ENCODE data around the gene GLOD4. TPM values are rescaled to one million over a fixed set of nuclear protein-coding genes. Genes with fewer than 3 reads are reported as not detected.

Gene GLOD4
- total RNA-seq, 2 experiments from 2014 or later, result 59.5 to 64.0 TPM

DNA sequence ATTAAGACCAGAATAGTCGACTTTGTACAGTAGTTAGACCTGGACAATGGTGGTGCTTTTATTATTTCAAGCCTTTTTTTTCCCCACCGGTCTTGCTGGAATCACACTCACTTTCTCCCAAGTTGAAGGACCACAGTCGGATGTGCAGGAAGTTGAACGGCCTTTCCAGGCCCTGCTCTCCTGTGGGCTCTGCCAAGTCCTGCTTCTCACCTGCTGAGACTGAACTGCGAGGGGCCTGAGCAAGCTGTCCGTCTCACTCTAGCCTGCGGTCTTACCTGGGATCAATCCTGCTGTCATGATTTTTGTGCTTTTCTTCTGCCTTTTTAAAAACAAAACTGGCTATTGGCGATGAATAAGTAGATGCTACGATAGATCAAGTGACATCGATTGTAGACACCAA is 48.3 kb downstream of the GLOD4 start:
- ChIA-PET CTCF (interaction anchor here (0.9 kb wide), 1 partner anchor 17 kb away, joined by 3 read pairs; no protein-coding TSS in a partner anchor), POLR2A (interaction anchor here (0.7 kb wide), 1 partner anchor 10 kb away, joined by 5 read pairs; no protein-coding TSS in a partner anchor)
- ATAC-seq (no peak), DNase-seq (no peak)
- H3K4me3 Mint-ChIP-seq, result peak overlapping the region; percentile 87
- no peaks in the 10 kb centered on the region for H3K9me3 Mint-ChIP-seq (ENCODE audit: low read depth)
- H3K27ac Mint-ChIP-seq, result no peak overlapping the region
- intact Hi-C loops (cut with DNase I, micrococcal nuclease), result loop anchor here (2.0 to 5.0 kb wide), 3 partner anchors 19 to 264 kb away; partner anchors contain the start of genes TIMM22 (in 1 of the 2) and VPS53 (in 1 of the 2)
- H3K4me1 Mint-ChIP-seq, result peaks cover 11% of the 10 kb centered on the region
- peaks cover 19% of the 10 kb centered on the region for H3K27me3 Mint-ChIP-seq
- peaks cover 33% of the 10 kb centered on the region for H3K36me3 Mint-ChIP-seq (ENCODE audit: low read depth)

- ChIA-PET CTCF (interaction anchor here (0.7 to 0.9 kb wide), 3 partner anchors 18 to 321 kb away, joined by 3 read pairs; no protein-coding TSS in a partner anchor), POLR2A (interaction anchor here (0.7 kb wide), 1 partner anchor 11 kb away, joined by 5 read pairs; no protein-coding TSS in a partner anchor)
- H3K27ac Mint-ChIP-seq, result peak overlapping the region; percentile 70
- peaks cover 11% of the 10 kb centered on the region for H3K4me1 Mint-ChIP-seq
- DNase-seq (peak; percentile 87), ATAC-seq (peak; percentile 72)
- intact Hi-C loops (cut with DNase I, micrococcal nuclease), result loop anchor here (1.0 to 5.0 kb wide), 6 partner anchors 18 to 264 kb away; partner anchors contain the start of genes VPS53 (in 2 of the 2), GEMIN4 (in 1 of the 2), GLOD4 (in 1 of the 2) and MRM3 (in 1 of the 2)
- H3K36me3 Mint-ChIP-seq (ENCODE audit: low read depth), result peaks cover 28% of the 10 kb centered on the region
- peaks cover 19% of the 10 kb centered on the region for H3K27me3 Mint-ChIP-seq
- H3K9me3 Mint-ChIP-seq (ENCODE audit: low read depth), result no peaks in the 10 kb centered on the region
- H3K4me3 Mint-ChIP-seq, result peak overlapping the region; percentile 87
Observed at GRCh38 chr17:732902-733720, 49.0 kb downstream of the GLOD4 start.

- Mint-ChIP-seq H3K36me3 (ENCODE audit: low read depth) (peaks cover 24% of the 10 kb centered on the region), H3K4me3 (peak within 1 kb of the TSS; percentile 87), H3K27ac (peak within 1 kb of the TSS; percentile 70), H3K27me3 (peaks cover 21% of the 10 kb centered on the region), H3K4me1 (peaks cover 11% of the 10 kb centered on the region), H3K9me3 (ENCODE audit: low read depth) (no peaks in the 10 kb centered on the region)
- intact Hi-C loops (cut with DNase I, micrococcal nuclease), result loop anchor here (1.0 to 5.0 kb wide), 6 partner anchors 17 to 265 kb away; partner anchors contain the start of genes VPS53 (in 2 of the 2), GEMIN4 (in 1 of the 2), GLOD4 (in 1 of the 2) and MRM3 (in 1 of the 2)
- CTCF ChIA-PET, result interaction anchor here (0.6 to 0.9 kb wide), 3 partner anchors 19 to 248 kb away, joined by 3 read pairs; no protein-coding TSS in a partner anchor
- DNase-seq, result peak; percentile 77
- POLR2A ChIA-PET, result interaction anchor here (0.7 kb wide), 1 partner anchor 17 kb away, joined by 5 read pairs; no protein-coding TSS in a partner anchor
- peak; percentile 68 for ATAC-seq
Observed at GRCh38 chr17:732067-732901, 49.8 kb downstream of the GLOD4 start, which contains the start of gene TLCD3A. TLCD3A (plus strand) TSS chr17:732596; CDS start chr17:732648, 52 bp downstream.

GRCh38 chr17:731644-732066 is 50.4 kb downstream of the GLOD4 start:
- CTCF ChIA-PET, result no interaction called here
- ATAC-seq (peak; percentile 5), DNase-seq (no peak)
- H3K4me1 Mint-ChIP-seq, result peaks cover 11% of the 10 kb centered on the region
- POLR2A ChIA-PET, result no interaction called here
- intact Hi-C loops (cut with DNase I, micrococcal nuclease), result loop anchor here (1.0 to 5.0 kb wide), 6 partner anchors 17 to 266 kb away; partner anchors contain the start of genes VPS53 (in 2 of the 2), GEMIN4 (in 1 of the 2), GLOD4 (in 1 of the 2) and MRM3 (in 1 of the 2)
- H3K36me3 Mint-ChIP-seq (ENCODE audit: low read depth), result peaks cover 23% of the 10 kb centered on the region
- peaks cover 21% of the 10 kb centered on the region for H3K27me3 Mint-ChIP-seq
- no peak overlapping the region for H3K27ac Mint-ChIP-seq
- H3K9me3 Mint-ChIP-seq (ENCODE audit: low read depth), result no peaks in the 10 kb centered on the region
- H3K4me3 Mint-ChIP-seq, result peak overlapping the region; percentile 66

DNA sequence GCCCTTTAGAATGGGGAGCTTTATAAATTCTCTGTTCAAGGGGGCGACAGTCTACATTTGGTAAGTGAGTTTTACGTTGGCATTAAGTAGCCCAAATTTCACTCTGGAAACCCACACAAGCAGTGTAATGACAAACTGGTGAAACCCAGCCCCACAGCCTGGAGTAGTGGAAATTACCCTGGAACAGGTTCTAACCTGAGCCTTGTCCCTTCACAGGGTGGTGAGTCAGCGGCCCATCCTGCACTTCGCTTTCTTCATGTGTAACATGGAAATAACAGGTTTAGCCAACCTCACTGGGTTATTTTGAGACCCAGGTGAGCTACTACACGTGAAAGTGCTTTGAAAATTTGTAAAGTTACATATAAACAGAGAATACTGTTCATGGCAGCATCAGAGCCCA is 53.2 kb downstream of the GLOD4 start:
- Mint-ChIP-seq H3K27me3 (peaks cover 20% of the 10 kb centered on the region), H3K36me3 (ENCODE audit: low read depth) (peaks cover 10% of the 10 kb centered on the region), H3K27ac (no peak overlapping the region), H3K4me3 (no peak overlapping the region), H3K4me1 (peaks cover 9% of the 10 kb centered on the region), H3K9me3 (ENCODE audit: low read depth) (no peaks in the 10 kb centered on the region)
- intact Hi-C loops (cut with DNase I, micrococcal nuclease), result no loop called here
- ATAC-seq (no peak), DNase-seq (peak; percentile 37)
- ChIA-PET CTCF (interaction anchor here (0.6 to 1.6 kb wide), 2 partner anchors 27 to 317 kb away, joined by 3 to 5 read pairs; no protein-coding TSS in a partner anchor), POLR2A (no interaction called here)

- intact Hi-C loops (cut with DNase I, micrococcal nuclease), result no loop called here
- ATAC-seq, result no peak
- peaks cover 13% of the 10 kb centered on the region for H3K27me3 Mint-ChIP-seq
- ChIA-PET CTCF (interaction anchor here (0.6 kb wide), 1 partner anchor 304 kb away, joined by 4 read pairs; no protein-coding TSS in a partner anchor), POLR2A (no interaction called here)
- no peaks in the 10 kb centered on the region for H3K4me1 Mint-ChIP-seq
- H3K36me3 Mint-ChIP-seq (ENCODE audit: low read depth), result no peaks in the 10 kb centered on the region
- no peak for DNase-seq
- H3K9me3 Mint-ChIP-seq (ENCODE audit: low read depth), result no peaks in the 10 kb centered on the region
- H3K27ac Mint-ChIP-seq, result no peak overlapping the region
- no peak overlapping the region for H3K4me3 Mint-ChIP-seq
Observed at GRCh38 chr17:726271-726919, 55.7 kb downstream of the GLOD4 start.

DNA sequence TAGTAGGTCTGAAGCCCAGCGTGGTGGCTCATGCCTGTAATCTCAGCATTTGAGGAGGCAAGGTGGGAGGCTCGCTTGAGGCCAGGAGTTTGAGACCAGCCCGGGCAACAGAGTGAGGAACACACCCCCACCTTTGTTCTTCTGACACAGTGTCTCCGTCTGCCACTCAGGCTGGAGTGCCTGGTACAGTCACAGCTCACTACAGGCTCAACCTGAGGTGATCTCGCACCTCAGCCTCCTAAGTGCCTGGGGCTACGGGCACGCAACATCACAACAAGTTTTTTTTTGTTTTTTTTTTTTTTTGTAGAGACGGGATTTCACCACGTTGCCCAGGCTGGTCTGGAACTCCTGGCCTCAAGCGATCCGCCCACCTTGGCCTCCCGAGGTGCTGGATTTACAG is 56.3 kb downstream of the GLOD4 start:
- ATAC-seq, result no peak
- Mint-ChIP-seq H3K9me3 (ENCODE audit: low read depth) (no peaks in the 10 kb centered on the region), H3K4me3 (no peak overlapping the region), H3K27ac (no peak overlapping the region), H3K4me1 (no peaks in the 10 kb centered on the region), H3K27me3 (peaks cover 10% of the 10 kb centered on the region), H3K36me3 (ENCODE audit: low read depth) (no peaks in the 10 kb centered on the region)
- intact Hi-C loops (cut with DNase I, micrococcal nuclease), result no loop called here
- POLR2A ChIA-PET, result no interaction called here
- CTCF ChIA-PET, result no interaction called here
- DNase-seq, result no peak

DNA sequence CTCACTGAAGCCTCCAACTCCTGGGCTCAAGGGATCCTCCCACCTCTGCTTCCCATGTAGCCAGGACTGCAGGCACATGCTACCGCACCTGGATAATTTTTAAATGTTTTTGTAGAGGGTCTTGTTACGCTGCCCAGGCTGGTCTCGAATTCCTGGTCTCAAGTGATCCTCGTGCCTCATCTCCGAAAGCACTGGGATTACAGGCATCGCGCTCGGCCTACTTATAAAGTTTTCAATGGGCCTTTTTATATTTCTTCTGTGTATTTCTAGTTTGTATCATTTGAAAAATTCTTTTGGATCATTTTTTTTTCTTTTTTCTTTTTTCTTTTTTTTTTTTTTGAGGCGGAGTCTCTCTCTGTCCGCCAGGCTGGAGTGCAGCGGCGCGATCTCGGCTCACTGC is 57.0 kb downstream of the GLOD4 start:
- CTCF ChIA-PET, result no interaction called here
- ATAC-seq (no peak), DNase-seq (no peak)
- Mint-ChIP-seq H3K27ac (no peak overlapping the region), H3K4me3 (no peak overlapping the region), H3K9me3 (ENCODE audit: low read depth) (no peaks in the 10 kb centered on the region), H3K27me3 (peaks cover 7% of the 10 kb centered on the region), H3K36me3 (ENCODE audit: low read depth) (no peaks in the 10 kb centered on the region), H3K4me1 (no peaks in the 10 kb centered on the region)
- intact Hi-C loops (cut with DNase I, micrococcal nuclease), result no loop called here
- POLR2A ChIA-PET, result no interaction called here

GRCh38 chr17:721540-721937 is 60.5 kb downstream of the GLOD4 start:
- CTCF ChIA-PET, result interaction anchor here (0.5 to 0.9 kb wide), 2 partner anchors 21 to 24 kb away, joined by 3 to 7 read pairs; no protein-coding TSS in a partner anchor
- Mint-ChIP-seq H3K4me3 (no peak overlapping the region), H3K27ac (no peak overlapping the region), H3K27me3 (no peaks in the 10 kb centered on the region), H3K9me3 (ENCODE audit: low read depth) (no peaks in the 10 kb centered on the region), H3K36me3 (ENCODE audit: low read depth) (no peaks in the 10 kb centered on the region), H3K4me1 (peaks cover 4% of the 10 kb centered on the region)
- no peak for DNase-seq
- intact Hi-C loops (cut with DNase I, micrococcal nuclease), result no loop called here
- POLR2A ChIA-PET, result interaction anchor here (0.6 kb wide), 1 partner anchor 102 kb away, joined by 5 read pairs; no protein-coding TSS in a partner anchor
- ATAC-seq, result no peak

GRCh38 chr17:720706-721539 is 61.2 kb downstream of the GLOD4 start:
- Mint-ChIP-seq H3K36me3 (ENCODE audit: low read depth) (no peaks in the 10 kb centered on the region), H3K27ac (no peak overlapping the region), H3K27me3 (no peaks in the 10 kb centered on the region), H3K4me3 (no peak overlapping the region), H3K9me3 (ENCODE audit: low read depth) (no peaks in the 10 kb centered on the region), H3K4me1 (peaks cover 5% of the 10 kb centered on the region)
- ATAC-seq (no peak), DNase-seq (no peak)
- CTCF ChIA-PET, result interaction anchor here (0.5 to 0.9 kb wide), 2 partner anchors 20 to 25 kb away, joined by 3 to 7 read pairs; no protein-coding TSS in a partner anchor
- intact Hi-C loops (cut with DNase I, micrococcal nuclease), result no loop called here
- POLR2A ChIA-PET, result no interaction called here
